Measurements from ENCODE around the gene ZNF732.
"Not testable (repeated sequence)": the region's sequence is repeated elsewhere in the genome, so short reads cannot be mapped to it uniquely, and the experiment has no call there.

Gene ZNF732

GRCh38 chr4:253936-254756 is 51.1 kb downstream of the ZNF732 start:
- DNase-seq (ENCODE audit: low spot score): no peak

DNA sequence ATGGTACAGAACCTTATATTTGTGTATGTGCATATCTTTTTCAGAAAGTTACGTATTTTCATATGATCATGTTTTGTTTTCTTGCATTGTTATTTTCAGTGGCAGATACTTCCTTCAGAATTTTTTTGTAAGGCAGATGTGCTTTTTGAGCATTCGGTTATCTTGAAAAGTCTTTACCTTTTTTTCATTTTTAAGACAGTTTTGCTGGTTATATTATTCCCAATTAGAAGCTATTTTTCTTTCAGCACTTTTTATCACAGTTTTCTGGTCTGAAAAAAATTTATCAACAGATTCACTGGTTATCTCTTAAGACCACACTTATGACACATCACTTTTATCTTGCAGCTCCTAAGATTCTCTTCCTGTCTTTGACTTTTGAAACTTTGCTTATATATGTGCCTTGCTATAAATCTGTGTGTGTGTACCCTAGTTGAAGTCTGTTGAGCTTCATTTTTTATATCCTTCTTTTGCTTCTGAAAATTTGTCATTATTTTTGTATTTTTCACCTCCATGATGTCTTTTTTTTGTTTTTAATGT is 53.1 kb downstream of the ZNF732 start:
- DNase-seq (ENCODE audit: low spot score): no peak

- peak; percentile 12 for DNase-seq (ENCODE audit: low spot score)
These were observed 60.8 kb downstream of the ZNF732 start for GRCh38 chr4:244471-244870.

DNA sequence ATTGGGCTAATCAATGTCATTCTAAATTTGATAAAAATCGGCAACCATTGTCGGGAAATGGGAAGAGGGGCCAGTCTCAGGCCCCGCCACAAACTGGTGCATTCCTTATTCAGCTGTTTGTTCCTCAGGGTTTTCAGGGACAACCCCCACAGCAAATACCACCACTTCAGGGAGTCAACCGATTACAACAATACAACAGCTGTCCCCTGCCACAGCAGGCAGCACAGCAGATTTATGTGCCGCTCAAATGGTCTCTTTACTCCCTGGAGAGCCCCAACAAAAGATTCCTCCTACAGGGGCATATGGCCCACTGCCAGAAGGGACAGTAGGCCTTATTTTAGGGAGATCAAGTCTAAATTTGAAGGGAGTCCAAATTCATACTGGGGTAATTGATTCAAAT is 61.8 kb downstream of the ZNF732 start:
- DNase-seq (ENCODE audit: low spot score): no peak

- peak; percentile 58 for DNase-seq (ENCODE audit: low spot score)
These were observed 63.0 kb downstream of the ZNF732 start for GRCh38 chr4:242121-242848.

DNA sequence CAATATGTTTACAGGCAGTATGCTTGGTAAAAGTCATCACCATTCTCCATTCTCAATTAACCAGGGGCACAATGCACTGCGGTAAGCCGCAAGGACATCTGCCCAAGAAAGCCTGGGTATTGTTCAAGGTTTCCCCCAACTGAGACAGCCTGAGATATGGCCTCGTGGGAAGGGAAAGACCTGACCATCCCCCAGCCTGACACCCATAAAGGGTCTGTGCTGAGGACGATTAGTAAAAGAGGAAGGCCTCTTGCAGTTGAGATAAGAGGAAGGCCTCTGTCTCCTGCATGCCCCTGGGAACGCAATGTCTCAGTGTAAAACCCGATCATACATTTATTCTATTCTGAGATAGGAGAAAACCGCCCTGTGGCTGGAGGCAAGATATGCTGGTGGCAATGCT is 63.9 kb downstream of the ZNF732 start:
- not testable (repeated sequence) for DNase-seq (ENCODE audit: low spot score)

- no peak for DNase-seq (ENCODE audit: low spot score)
These were observed 69.2 kb downstream of the ZNF732 start for GRCh38 chr4:236028-236427.

- no peak for DNase-seq (ENCODE audit: low spot score)
These were observed 71.1 kb downstream of the ZNF732 start for GRCh38 chr4:234178-234577.

DNA sequence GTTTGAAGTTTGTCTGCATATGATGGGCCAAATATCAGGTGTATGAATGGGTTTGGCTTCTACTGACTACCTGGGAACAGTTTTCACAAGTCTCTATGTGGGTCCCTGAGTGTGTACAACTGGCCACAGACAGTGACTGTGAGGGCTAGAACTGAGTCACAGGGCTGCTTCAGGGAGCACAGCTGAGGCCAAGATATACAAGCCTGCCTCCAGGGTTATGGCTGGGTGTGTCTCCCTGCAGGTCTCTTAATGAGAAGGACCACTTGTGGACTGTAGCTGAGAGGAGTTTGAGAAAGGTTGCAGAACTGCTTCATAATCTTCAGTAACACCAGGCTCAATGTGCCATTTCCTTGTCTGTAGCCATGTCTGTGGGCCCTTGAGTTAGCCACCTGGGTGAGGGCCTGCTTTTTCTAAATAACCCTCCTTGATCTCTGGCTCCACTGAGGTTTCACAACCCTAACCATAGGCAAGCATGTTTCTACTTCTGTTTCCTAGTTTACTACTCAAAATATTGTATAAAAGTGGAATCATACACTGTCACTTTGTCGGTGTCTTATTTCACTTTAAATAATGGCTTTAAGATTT is 81.3 kb downstream of the ZNF732 start:
- no peak for DNase-seq (ENCODE audit: low spot score)

All from hematopoietic multipotent progenitor cell treated with erythropoietin and hydrocortisone succinate and interleukin-3 and kit ligand, for 15 days (in vitro differentiated cells).